Activated T-helper 1 cell treated with anti-CD3 and anti-CD28 coated beads, Interleukin-2, amount 50 U/mL, for 16 hours (primary cell): ENCODE data around the gene SLC2A10.

Experiments
- DNase-seq, 2 donors: peaks; one replicate each; pipeline ENCODE4 v3.0.0-alpha.2; 2020; ENCODE audit warnings: low read depth in 1 of 2, low spot score in 1 of 2

SLC2A10 gene

DNA sequence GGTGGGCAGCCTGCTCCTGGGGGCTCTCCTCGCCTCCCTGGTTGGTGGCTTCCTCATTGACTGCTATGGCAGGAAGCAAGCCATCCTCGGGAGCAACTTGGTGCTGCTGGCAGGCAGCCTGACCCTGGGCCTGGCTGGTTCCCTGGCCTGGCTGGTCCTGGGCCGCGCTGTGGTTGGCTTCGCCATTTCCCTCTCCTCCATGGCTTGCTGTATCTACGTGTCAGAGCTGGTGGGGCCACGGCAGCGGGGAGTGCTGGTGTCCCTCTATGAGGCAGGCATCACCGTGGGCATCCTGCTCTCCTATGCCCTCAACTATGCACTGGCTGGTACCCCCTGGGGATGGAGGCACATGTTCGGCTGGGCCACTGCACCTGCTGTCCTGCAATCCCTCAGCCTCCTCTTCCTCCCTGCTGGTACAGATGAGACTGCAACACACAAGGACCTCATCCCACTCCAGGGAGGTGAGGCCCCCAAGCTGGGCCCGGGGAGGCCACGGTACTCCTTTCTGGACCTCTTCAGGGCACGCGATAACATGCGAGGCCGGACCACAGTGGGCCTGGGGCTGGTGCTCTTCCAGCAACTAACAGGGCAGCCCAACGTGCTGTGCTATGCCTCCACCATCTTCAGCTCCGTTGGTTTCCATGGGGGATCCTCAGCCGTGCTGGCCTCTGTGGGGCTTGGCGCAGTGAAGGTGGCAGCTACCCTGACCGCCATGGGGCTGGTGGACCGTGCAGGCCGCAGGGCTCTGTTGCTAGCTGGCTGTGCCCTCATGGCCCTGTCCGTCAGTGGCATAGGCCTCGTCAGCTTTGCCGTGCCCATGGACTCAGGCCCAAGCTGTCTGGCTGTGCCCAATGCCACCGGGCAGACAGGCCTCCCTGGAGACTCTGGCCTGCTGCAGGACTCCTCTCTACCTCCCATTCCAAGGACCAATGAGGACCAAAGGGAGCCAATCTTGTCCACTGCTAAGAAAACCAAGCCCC, 16.0 kb downstream of the SLC2A10 start:
- DNase-seq, result no peak

DNA sequence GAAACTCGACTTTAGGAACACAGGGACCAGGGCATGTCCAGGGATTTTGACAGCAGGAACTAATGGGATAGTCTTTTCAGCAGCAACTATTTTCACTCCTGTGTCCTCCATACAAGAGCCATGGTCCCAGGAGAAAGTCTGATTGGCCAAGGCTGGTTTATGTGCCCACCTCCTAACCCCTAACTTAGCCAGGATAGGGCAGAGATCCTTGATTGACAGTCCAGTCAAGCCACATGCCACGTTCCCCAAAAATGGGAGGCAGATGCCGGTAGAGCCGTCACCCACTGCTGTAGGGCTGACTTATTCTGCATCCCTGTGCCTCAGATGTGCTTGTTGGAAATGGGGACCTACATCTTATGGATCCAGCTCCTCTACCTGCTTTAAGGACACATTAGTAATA, 22.3 kb downstream of the SLC2A10 start:
- DNase-seq, result no peak

DNA sequence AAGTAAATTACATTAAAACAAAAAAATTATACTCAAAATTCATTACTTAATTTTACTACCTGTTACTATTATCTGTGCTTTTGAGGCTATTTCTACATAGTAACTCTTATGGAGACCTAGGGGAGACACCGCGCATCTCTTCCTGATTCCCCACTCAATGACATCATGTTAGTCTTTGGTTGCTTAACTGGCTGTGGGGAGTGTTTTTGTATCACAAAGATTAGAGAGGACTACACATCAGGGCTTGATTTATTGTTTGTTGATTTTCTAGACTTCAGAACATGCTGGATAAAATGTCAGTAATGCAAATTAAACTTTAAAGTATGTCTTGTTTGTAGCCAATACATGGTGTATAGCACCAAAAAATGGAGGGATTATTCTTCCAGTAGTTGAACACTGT, 26.0 kb downstream of the SLC2A10 start:
- DNase-seq, result no peak

GRCh38 chr20:46739431-46740213, 30.2 kb downstream of the SLC2A10 start:
- no peak for DNase-seq

GRCh38 chr20:46740214-46740609, 30.8 kb downstream of the SLC2A10 start:
- DNase-seq, result no peak

DNA sequence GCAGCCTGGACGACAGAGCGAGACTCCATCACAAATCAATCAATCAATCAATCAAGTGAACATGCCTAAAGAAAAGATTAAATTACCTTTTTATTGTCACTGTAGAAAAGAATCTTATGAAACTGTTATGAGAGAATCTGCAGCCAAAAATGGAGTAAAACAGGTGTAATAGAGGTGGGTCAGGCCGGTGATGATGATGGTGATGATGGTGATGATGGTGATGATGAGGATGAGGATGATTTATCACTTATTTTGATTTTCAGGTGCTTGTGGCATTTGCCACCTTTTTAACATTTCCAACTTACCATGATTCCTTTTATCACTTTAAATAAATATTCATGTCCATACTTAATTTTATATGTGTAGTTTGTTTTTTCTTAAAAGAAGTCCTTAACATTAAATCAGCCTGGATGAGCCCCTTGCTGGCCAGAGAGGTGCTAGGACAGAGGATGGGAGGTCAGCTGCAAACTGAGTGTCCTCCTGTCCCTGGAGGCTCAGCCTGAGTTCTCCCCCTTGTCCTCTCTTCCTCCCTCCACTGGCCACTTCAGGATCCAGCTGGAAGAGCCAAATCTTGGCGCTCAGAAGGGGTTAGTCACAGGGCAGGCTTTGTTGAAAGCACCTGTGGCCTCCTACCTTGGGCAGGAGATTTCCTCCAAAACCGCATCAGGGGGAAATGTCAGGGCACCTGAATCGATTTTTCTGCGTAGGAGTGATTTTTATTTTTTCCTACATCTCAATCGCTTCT, 32.6 kb downstream of the SLC2A10 start:
- DNase-seq, result no peak

DNA sequence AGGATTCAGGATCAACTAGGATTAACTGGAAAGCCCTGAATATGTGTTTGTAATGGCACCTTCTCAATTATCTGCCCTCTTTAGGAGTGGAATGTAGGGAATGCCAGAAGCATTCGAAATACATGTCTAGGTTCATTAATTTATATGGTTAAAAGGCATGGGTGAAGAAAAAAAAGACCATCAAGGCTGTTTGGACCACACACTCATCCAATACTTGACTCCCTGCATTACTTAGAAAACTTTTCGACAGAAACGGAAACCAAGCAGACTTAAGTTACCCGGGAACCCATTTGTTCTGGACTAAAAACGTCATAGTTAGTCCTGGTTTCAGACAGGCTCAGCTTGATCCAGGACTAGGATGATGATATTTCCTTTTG, 33.2 kb downstream of the SLC2A10 start:
- no peak for DNase-seq

- no peak for DNase-seq
These were observed 33.6 kb downstream of the SLC2A10 start for GRCh38 chr20:46743088-46743487.

GRCh38 chr20:46746956-46747526, 37.6 kb downstream of the SLC2A10 start:
- DNase-seq, result no peak

- DNase-seq, result no peak
These were observed 39.7 kb downstream of the SLC2A10 start for GRCh38 chr20:46749147-46749546.

DNA sequence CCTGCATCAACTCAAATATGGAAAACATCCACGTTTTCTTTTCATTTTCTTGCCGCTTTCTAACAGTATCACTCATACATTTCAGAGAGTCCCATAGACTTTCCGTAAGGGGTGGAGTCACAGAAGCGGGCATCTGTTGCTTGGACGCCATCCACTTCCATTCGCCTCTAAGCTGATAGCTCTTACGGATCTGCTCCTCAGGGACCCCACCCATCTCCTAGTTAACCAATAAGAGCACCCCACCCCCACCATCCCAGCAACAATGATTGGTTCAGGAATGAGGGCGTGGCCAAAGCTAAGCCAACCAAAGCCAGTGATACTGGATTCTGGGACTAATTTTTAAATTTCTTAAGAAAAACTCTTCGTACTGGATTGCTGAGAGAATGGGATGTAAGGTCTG, 42.4 kb downstream of the SLC2A10 start:
- DNase-seq, result no peak

DNA sequence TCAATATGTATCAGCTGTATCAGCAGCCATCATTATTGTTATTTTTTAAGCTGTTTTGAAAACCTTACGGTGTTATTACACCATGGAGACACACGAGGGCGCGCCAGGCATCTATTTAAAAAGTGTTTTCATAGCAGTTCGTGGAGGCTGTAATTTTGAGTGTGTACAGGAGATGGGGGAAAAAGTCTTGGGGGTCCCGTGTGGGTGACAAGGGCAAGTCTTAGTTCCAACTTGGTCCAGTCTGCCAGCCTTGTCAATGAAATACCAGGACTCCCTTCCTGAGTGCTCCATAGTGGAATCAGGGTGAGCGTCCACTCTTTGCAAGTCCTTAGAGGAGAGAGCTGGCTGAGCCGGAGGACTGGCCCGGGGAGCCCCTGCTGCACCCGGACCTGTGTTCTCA, 43.3 kb downstream of the SLC2A10 start:
- DNase-seq, result peak in 1 of 2 donors; percentile 12

DNA sequence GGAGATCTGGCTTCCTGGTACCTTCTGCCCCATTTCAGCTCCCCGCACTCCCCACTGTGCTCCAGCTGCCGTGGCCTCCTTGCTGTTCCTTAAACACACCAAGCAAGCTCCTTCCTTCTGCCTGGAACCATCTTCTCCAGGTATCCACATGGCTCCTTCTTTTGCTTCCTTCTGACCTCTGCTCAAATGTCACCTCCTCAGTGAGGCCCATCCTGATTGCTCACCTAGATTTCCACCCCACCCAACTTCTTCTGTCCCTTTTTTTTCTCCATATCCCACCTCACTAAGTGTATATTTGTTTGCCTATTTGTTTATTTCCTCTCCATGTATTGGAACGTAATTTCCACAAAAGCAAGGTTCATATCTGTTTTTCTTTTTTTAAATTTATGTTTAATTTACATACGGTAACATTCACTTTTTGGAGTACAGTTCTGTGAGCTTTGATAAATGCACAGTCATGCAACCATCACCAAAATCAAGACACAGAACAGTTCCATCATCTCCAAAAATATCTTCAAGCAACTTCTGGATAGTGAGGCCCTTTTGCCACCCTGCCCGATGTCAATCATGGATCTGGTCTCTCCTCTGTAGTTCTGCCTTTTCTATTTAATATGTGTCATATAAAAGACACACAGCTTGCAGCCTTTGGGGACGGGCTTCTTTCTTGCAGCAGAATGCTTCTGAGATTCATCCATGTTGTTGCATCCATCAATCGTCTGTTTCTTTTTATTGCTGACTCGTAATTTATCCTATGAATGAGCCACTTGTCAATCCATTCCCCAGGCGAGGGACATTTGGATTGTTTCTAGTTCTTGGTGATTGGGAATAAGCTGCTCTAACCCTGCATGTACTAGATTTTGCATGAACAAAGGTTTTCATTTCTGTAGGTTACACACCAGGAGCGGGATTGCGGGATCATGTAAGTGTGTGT, 46.3 kb downstream of the SLC2A10 start:
- DNase-seq, result no peak

GRCh38 chr20:46756419-46756818, 47.0 kb downstream of the SLC2A10 start:
- DNase-seq, result no peak

GRCh38 chr20:46757135-46757534, 47.7 kb downstream of the SLC2A10 start:
- DNase-seq, result no peak

DNA sequence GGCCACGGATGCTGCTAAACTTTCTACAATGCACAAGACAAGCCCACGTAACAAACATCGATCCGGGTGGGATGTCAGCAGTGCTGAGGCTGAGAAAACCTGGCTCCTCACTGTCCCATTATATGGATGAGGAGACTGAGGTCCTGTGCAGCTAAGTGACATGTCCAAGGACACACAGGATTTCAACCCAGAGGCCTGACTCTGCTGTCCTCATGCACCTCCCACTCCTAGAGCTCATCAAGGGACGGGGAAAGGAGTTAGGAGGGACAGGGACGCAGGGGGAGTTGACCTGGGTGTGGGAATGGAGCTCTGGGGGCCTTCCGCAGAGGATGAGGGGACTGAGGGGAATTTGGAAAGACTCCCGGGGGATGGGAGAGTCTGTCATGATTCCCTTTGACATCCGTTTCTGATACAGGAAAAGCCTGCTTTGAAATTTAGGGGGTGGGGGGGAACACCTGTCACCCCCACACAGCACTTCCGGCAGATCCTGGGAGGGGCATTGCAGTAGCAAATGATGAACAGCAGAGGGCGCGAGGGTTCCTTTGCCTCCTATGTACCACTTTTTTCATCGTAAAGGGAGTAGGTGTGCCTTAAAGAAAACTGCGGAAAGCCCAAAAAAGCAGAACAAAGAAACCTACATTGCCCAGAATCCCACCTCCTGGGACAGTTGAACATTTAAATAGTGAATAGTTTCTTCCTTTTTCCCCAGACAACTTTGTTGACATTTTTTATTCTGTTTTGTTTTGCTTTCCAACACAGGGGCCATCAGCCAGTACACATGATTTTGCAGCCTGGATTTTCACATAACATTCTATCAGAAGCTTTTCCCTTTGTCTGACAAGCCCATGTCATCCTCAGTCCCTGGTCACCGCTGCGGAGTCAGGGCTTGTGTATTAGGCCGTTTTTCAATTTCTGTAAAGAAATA, 48.6 kb downstream of the SLC2A10 start:
- DNase-seq, result peak; percentile 12 to 24

DNA sequence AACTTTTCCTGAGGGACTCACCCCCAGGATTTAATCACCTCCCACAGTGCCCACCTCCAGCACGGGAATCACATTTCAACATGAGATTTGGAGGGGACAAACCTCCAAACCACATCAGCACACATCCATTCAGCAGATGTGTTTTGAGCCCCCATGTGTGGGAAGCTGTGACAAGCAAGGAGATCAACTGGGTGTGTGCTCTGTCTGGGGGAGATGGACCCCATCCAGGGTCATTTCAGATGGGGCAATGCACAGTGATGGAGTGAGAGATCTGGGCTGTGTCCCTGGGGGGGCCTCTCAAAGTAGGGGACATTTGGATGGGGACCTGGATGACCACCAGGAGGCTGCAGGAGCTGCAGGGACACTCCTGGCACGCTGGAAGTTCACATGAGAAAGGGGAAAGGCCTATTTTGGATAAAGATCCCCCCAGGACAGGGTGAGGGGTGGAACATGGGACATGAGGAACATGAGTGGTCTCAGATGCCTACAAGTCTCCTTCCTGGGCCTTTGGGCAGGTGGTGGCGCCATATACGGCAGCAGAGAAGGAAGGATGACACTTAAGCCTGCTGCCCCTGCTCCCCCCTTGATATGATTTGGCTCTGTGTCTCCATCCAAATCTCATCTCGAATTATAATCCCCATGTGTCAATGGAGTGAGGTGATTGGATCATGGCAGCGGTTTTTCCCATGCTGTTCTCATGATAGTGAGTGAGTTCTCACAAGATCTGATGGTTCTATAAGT, 49.6 kb downstream of the SLC2A10 start:
- no peak for DNase-seq

GRCh38 chr20:46761566-46761965, 52.1 kb downstream of the SLC2A10 start:
- no peak for DNase-seq
